ENCODE measurements around the gene ZNF480.
A peak's percentile ranks its signal among the peaks of the same experiment; 100 is the strongest.
"Not testable (repeated sequence)": the region's sequence is repeated elsewhere in the genome, so short reads cannot be mapped to it uniquely, and the experiment has no call there.

Gene ZNF480

DNA sequence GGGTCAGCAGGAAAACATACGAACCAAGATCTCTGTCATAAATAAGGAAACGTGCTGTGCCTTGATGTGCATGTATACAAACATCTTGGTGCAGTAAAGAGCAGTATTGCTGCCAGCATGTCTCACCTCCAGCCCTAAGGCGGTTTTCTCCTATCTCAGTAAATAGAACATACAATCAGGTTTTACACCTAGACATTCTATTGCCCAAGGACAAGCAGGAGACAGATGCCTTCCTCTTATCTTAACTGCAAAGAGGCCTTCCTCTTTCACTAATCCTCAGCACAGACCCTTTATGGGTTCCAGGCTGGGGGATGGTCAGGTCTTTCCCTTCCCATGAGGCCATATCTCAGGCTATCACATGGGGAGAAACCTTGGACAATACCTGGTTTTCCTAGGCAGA, 42.1 kb downstream of the ZNF480 start:
- not testable (repeated sequence) for DNase-seq

GRCh38 chr19:52343548-52343947, 46.6 kb downstream of the ZNF480 start:
- DNase-seq = peak; percentile 93

- DNase-seq = no peak
These were observed 48.2 kb downstream of the ZNF480 start for GRCh38 chr19:52345162-52345561.

- DNase-seq = no peak
These were observed 54.5 kb downstream of the ZNF480 start for GRCh38 chr19:52351512-52351911.

DNA sequence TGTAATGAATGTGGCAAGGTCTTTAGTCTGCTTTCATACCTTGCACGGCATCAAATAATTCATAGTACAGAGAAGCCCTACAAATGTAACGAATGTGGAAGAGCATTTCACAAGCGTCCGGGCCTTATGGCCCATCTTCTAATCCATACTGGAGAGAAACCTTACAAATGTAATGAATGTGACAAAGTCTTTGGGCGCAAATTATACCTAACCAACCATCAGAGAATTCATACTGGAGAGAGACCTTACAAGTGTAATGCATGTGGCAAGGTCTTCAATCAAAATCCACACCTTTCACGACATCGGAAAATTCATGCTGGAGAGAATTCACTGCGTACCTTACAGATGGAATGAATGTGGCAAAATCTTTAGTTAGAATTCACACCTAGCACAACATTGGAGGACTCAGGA, 69.5 kb downstream of the ZNF480 start:
- no peak for DNase-seq

- peak; percentile 99 for DNase-seq
These were observed 72.8 kb downstream of the ZNF480 start, which contains the start of gene ZNF880 for GRCh38 chr19:52369559-52370340. Gene ZNF880, plus strand, starts transcription at chr19:52369923. Its CDS starts 43 bp downstream, at chr19:52369966.

GRCh38 chr19:52370341-52370710, 73.4 kb downstream of the ZNF480 start:
- DNase-seq = no peak
